ENCODE results near the gene ACAP1.
"Not testable (repeated sequence)": the region's sequence is repeated elsewhere in the genome, so short reads cannot be mapped to it uniquely, and the experiment has no call there.

ACAP1 gene

GRCh38 chr17:7356756-7357155 is 20.4 kb downstream of the ACAP1 start:
- no peak for DNase-seq

DNA sequence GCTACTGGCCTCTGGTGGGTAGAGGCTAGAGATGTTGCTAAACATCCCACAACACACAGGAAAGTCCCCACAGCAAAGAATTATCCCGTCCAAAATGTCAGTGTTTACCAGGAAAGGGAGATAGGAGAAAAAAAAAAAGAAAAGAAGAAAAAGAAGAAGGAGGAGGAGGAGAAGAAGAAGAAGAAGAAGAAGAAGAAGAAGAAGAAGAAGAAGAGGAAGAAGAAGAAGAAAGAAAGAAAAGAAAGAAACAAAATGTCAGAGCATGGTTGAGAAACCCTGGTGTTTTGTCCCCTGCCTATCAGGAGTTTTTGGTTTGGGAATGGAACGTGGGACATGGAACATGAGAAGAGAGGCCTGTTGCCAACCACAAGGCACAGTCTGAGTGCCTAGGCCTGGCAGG is 21.1 kb downstream of the ACAP1 start:
- no peak for DNase-seq

DNA sequence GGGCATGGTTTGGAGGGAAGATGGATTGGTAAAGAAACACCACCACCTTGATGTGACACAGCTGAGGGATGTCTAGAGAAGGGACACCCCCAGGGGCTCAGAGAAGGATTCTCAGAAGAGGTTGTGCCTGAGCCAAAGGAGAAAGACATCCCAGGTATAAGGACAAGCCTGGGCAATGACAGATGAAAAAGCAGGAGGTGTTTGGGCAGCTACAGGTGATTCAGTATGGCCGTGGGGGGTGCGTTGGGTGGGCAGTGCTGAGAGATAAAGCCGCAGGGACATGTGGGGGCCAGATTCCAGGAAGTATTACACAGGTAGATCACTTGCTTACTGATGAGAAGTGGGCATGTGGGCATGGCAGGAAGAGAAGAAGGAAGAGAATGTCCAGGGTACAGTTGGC is 25.6 kb downstream of the ACAP1 start:
- no peak for DNase-seq

DNA sequence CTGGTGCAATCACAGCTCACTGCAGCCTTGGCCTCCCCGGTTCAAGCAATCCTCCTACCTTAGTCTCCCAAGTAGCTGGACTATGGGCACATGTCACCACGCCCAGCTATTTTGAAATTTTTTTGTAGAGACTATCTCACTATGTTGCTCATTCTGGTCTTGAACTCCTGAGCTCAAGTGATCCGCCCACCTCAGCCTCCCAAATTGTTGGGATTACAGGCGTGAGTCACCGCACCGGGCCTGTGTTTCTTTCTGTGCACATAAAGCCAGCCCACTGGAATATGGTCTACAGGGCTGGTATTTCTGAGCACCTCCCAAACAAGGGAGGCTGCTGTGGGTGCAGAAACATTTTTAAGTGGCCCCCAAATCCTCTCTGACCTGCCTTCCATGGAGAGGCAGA is 27.0 kb downstream of the ACAP1 start:
- DNase-seq = no peak

DNA sequence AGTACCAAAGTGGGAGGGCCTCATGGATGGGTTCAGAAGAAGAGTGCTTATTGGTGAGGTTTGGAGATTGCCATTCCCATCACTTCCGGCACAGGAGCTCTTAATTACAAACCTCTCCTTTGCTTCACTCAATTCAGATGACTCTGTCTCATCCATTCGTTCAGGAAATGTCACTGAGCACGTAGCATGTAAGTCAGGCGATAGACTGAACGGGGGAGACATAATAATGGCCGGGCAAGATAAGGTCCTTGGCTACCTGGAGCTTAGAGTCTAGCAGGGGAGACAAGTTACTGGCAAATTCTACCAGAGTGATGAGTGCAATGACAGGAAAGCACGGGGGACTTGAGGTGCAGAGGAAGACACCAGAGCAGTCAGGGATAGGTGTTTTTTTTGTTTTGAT is 29.6 kb downstream of the ACAP1 start:
- DNase-seq = not testable (repeated sequence)

GRCh38 chr17:7367083-7367482 is 30.8 kb downstream of the ACAP1 start:
- DNase-seq = no peak

DNA sequence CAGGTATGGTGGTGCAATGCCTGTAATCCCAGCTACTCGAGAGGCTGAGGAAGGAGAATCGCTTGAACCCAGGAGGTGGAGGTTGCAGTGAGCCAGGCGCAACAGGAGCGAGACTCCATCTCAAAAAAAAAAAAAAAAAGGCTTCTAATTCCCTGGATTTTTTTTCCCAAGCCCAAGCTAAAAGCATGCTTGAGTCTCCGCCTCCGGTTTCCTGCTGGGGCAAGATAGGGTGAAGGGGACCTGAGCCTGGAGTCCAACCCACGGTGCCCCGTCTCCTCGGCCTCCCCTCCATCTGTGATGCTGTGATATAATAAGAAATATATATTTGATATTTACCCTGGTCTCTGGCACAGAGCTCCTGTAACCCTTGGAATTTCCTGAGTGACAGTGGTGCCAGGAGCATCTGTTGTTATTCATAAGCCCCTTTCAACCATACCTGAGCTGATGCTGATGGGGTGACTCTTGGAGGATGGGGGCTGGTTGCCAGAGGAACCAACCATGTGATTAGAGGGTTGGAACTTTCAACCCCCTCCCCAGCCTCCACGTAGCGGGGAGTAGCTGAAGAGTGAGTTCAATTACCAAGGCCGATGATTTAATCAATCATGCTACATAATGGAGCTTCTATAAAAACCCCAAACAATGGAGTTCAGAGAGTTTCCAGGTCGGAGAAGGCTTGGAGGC is 31.7 kb downstream of the ACAP1 start:
- DNase-seq = no peak

DNA sequence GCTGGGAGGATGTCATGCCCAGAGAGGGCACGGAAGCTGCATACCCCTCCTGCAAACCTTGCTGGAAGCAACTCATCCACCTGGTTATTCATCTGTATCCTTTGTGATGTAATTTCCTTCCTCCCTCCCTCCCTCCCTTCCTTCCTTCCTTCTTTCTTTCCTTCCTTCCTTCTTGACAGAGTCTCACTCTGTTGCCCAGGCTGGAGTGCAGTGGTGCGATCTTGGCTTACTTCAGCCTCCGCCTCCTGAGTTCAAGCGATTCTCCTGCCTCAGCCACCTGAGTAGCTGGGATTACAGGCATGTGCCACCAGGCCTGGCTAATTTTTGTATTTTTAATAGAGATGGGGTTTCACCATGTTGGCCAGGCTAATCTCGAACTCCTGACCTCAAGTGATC is 32.3 kb downstream of the ACAP1 start:
- not testable (repeated sequence) for DNase-seq

DNA sequence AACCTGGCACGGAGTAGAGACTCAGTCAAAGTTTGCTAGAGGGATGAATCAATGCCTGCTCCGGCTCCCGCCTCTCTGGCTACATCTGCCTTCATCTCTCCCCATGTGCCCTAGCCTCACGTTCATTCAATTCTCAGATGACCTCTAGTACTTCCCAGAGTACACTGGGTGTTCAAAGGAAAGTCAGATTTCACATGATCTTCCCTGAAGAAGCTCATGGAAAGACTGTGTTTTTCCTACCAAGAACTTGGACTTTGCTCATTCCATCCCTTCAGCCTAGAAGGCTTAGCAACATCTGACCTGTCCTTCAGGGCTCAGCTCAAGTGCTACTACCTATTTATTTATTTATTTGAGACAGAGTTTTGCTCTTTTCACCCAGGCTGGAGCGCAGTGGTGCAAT is 33.5 kb downstream of the ACAP1 start:
- no peak for DNase-seq

- DNase-seq = no peak
Observed at GRCh38 chr17:7370853-7371252, 34.5 kb downstream of the ACAP1 start.

DNA sequence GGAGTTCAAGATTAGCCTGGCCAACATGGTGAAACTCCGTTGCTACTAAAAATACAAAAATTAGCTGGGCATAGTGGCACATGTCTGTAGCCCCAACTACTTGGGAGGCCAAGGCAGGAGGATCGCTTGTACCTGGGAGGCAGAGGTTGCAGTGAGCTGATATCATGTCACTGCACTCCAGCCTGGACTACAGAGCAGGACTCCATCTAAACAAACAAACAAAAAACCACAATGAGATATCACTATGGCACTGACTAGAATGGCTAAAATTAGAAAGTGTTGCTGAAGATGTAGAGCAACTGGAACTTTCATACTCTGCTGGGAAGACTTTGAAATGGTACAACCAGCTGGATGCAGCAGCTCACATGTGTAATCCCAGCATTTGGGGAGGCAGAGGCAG is 38.0 kb downstream of the ACAP1 start:
- DNase-seq = no peak

DNA sequence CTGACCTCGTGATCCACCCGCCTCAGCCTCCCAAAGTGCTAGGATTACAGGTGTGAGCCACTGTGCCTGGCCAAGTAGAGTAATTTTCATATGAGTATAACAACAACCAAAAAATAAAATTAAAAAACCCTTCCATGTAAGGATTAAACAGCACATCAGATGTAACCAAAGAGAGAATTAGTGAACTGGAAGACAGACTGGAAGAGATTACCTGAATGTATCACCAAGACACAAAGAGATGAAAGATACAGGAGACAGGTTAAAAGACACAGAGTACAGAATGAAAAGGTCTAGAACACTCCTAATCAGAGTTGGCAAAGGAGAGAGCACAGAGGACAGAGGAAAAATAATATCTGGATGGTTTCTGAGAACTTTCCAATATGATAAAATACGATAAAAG is 42.8 kb downstream of the ACAP1 start:
- no peak for DNase-seq

DNA sequence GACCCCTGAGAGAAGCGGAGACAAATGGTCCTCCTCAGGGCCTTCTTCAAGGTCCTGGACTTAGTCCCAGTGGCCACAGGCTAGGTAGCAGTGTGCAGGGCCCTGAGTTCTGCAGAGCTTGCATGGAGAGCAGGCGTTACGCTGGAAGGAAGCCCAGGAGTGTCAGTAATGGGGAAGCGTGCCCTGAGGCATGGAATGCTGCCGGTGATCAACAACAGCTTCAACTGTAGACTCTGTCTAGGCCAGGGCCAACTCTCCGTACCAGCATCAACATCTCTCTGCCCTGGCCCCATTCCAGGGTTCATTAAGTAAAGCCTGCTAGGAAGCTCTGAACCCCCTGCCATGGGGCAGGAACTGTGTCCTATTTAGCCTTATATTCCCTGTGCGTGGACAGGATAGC is 44.0 kb downstream of the ACAP1 start:
- DNase-seq = no peak

- no peak for DNase-seq
Observed at GRCh38 chr17:7380855-7381683, 44.7 kb downstream of the ACAP1 start, which contains the start of gene TNK1. TNK1 (plus strand) TSS chr17:7381089; CDS start chr17:7382927, 1,838 bp downstream.

DNA sequence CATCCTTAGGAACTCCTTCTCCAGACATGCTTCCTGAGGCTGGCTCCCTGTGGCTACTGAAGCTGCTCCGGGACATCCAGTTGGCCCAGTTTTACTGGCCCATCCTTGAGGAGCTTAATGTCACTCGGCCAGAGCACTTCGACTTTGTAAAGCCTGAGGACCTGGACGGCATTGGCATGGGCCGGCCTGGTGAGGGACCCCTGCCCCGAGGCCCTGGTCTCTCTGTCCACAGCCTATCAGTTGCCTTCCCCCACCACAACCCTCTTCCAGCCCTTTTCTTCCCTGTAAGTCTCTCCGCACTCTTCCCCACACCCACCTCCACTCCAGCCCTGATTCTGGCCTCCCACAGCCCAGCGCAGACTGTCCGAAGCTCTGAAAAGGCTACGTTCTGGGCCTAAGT is 46.6 kb downstream of the ACAP1 start:
- DNase-seq = no peak

DNA sequence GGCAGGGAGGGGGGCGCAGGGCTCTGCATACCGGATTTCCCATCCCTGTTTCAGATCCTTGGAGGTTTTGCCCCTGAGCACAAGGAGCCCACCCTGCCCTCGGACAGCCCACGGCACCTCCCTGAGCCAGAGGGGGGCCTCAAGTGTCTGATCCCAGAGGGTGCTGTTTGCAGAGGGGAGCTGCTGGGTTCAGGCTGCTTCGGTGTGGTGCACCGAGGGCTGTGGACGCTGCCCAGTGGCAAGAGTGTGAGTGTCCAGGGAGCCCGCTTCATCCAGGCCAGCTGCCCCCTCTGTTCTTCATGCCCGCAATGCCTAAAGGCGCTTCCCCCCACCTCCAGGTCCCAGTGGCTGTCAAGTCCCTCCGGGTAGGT is 47.0 kb downstream of the ACAP1 start:
- DNase-seq = no peak

DNA sequence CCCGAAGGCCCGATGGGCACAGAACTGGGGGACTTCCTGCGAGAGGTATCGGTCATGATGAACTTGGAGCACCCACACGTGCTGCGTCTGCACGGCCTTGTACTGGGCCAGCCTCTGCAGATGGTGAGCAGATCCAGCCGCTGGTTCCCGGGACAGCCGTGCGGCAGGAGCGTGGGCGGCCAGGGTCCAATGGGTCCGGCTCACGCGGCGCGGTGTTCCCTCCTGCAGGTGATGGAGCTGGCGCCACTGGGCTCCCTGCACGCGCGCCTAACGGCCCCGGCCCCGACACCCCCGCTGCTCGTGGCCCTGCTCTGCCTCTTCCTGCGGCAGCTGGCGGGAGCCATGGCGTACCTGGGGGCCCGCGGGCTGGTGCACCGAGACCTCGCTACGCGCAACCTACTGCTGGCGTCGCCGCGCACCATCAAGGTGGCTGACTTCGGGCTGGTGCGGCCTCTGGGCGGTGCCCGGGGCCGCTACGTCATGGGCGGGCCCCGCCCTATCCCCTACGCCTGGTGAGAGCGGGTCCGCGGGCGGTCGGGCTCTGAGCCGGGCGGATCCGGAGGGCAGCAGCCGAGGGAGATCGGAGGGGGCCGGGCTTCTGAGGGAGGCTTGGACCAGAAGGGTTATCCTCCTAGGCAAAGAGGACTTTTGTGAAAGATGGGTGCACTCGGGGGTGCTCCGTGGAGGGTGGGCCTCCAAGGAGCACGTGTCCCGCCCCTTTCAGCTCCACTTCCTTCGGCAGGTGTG is 47.6 kb downstream of the ACAP1 start:
- no peak for DNase-seq

- DNase-seq = no peak
Observed at GRCh38 chr17:7384489-7385081, 48.3 kb downstream of the ACAP1 start.

GRCh38 chr17:7388856-7389255 is 52.5 kb downstream of the ACAP1 start:
- DNase-seq = no peak

DNA sequence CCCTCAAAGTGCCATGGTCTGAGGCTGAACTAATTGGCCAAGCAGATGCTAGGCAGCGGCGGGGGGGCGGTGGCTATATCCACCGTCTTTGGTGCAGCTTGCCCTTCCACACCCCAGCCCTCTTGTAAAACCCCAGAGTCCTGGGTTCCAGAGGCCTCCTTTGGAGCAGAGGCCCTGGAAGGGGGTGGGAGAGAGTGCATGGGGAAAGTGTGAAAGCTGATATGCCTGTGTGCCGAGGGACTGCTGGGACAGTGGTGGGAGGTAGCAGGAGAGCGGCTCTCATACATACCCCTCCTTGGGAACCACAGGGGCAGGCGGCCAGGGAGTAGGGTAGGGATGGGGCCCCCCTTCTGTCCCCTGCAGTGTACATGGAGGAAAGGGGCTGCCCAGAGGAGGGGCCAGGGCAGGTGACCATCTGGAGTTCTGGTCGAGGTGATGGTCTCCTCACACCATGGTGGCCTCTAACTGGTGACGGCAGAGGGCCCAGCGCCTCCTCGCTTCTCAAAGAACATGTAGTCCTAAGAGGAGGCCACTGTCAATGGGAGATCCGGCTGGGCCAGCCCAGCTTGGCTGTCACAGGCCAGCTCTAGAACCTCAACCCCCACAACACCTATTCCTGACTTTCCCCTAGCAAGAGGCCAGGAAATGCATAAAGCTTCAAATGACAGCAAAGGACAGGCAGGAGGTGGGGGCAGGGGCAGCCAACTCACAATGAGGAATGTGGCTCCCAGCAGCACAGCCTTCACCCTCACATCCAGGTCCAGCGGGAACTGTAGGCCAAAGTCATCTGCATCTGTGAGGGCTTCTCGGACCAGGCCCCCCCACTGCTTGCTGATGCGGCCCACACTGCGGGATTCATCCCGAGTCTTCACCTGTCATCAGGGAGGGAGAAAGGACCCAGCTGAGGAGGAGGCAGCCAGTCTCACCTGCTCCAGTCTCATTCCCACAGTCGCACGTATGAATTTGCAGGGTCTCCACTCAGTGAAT is 53.9 kb downstream of the ACAP1 start:
- DNase-seq = no peak

DNA sequence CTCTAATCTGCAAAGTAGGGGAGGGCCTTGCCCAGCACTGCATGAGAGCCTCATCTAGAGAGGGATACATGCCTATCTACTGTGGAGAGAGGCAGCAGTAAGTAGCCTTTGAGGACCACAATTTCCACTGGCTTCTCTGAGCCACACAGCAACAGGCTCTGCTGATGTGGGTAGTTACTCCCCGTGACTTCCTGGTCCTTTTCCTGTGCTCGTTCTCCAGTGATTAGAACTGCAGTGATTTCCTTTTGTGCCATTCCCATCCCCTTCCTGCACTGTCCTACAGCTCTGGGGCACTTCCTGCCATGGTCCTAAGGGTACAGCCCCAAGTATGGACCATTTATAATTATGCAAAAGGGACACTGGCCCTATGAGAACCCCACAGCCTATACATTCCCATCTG is 55.0 kb downstream of the ACAP1 start:
- DNase-seq = no peak
